AG09309 (cell line): ENCODE results near the gene UGT1A4.

Experiments
- DNase-seq: peaks from one replicate; pipeline ENCODE4 v3.0.0-alpha.2; 2010; ENCODE audit warnings: low read depth
- H3K4me3 ChIP-seq: 2 replicates; pipeline ENCODE4 v1.5.1; 2011; ENCODE audit warnings: mild to moderate bottlenecking, low read depth, low read length, moderate library complexity; ENCODE audit not compliant: control insufficient read depth
- CTCF ChIP-seq: IDR thresholded peaks from 2 replicates; pipeline ENCODE4 v1.5.1; 2011; ENCODE audit warnings: mild to moderate bottlenecking, low read depth, low read length, inconsistent platforms; ENCODE audit not compliant: insufficient read depth, control insufficient read depth; ENCODE audit errors: missing control alignments

Gene UGT1A4

GRCh38 chr2:233780771-233781170, 62.2 kb downstream of the UGT1A4 start:
- no peak for TF ChIP-seq CTCF
- DNase-seq = no peak
- H3K4me3 ChIP-seq = no peak overlapping the region

GRCh38 chr2:233789554-233789953, 71.0 kb downstream of the UGT1A4 start:
- no peak for TF ChIP-seq CTCF
- H3K4me3 ChIP-seq = no peak overlapping the region
- DNase-seq = no peak

- no peak for TF ChIP-seq CTCF
- no peak for DNase-seq
- H3K4me3 ChIP-seq = no peak overlapping the region
Observed at GRCh38 chr2:233791151-233791882, 72.8 kb downstream of the UGT1A4 start.

GRCh38 chr2:233791883-233792329, 73.4 kb downstream of the UGT1A4 start:
- H3K4me3 ChIP-seq = no peak overlapping the region
- no peak for DNase-seq
- TF ChIP-seq CTCF = no peak

- H3K4me3 ChIP-seq = no peak overlapping the region
- TF ChIP-seq CTCF = no peak
- DNase-seq = no peak
Observed at GRCh38 chr2:233792720-233793119, 74.2 kb downstream of the UGT1A4 start.

- TF ChIP-seq CTCF = no peak
- no peak overlapping the region for H3K4me3 ChIP-seq
- no peak for DNase-seq
Observed at GRCh38 chr2:233793465-233794127, 75.1 kb downstream of the UGT1A4 start.
